Choroid plexus epithelial cell (primary cell): ENCODE measurements around the gene TAS1R3.

Experiments
- DNase-seq: peaks from one replicate; pipeline ENCODE4 v3.0.0-alpha.2; 2010; ENCODE audit warnings: low read depth
- H3K4me3 ChIP-seq: 2 replicates; pipeline ENCODE4 v1.5.1; 2011; ENCODE audit warnings: low read depth, mild to moderate bottlenecking, control low read depth, low read length, moderate library complexity
- CTCF ChIP-seq: conservative IDR thresholded peaks from 2 replicates; pipeline ENCODE4 v1.5.1; 2011; ENCODE audit warnings: low read depth, mild to moderate bottlenecking, control low read depth, inconsistent platforms, low read length, moderate library complexity

Gene TAS1R3

GRCh38 chr1:1285611-1286311, 45.3 kb upstream of the TAS1R3 start:
- no peak for TF ChIP-seq CTCF
- no peak for DNase-seq
- H3K4me3 ChIP-seq: no peak overlapping the region

GRCh38 chr1:1286313-1287261, 44.5 kb upstream of the TAS1R3 start:
- H3K4me3 ChIP-seq: no peak overlapping the region
- no peak for DNase-seq
- TF ChIP-seq CTCF: no peak

- TF ChIP-seq CTCF: no peak
- no peak overlapping the region for H3K4me3 ChIP-seq
- no peak for DNase-seq
Measured at GRCh38 chr1:1287288-1288110, 43.6 kb upstream of the TAS1R3 start.

GRCh38 chr1:1290238-1290731, 40.8 kb upstream of the TAS1R3 start:
- no peak overlapping the region for H3K4me3 ChIP-seq
- DNase-seq: peak; percentile 67
- peak; percentile 79 for TF ChIP-seq CTCF

- no peak for DNase-seq
- no peak overlapping the region for H3K4me3 ChIP-seq
- TF ChIP-seq CTCF: no peak
Measured at GRCh38 chr1:1291023-1291528, 40.0 kb upstream of the TAS1R3 start.

GRCh38 chr1:1291548-1292441, 39.3 kb upstream of the TAS1R3 start:
- peak; percentile 75 for TF ChIP-seq CTCF
- no peak overlapping the region for H3K4me3 ChIP-seq
- DNase-seq: peak; percentile 72
